ENCODE results near the gene MGAT4A.

The MGAT4A gene

GRCh38 chr2:98776136-98776535 lies 45.2 kb upstream of the MGAT4A start:
- no peak for DNase-seq (ENCODE audit: low read depth)

GRCh38 chr2:98775146-98775986 lies 44.4 kb upstream of the MGAT4A start:
- TF ChIP-seq POLR2A (IDR thresholded peaks at IDR 0.05; ENCODE audit: extremely low read depth, insufficient read length) (no peak), CTCF (IDR thresholded peaks at IDR 0.05; ENCODE audit: low read depth, low read length) (no peak), MYC (IDR thresholded peaks at IDR 0.05; ENCODE audit: low read depth, low read length) (no peak), MAX (IDR thresholded peaks at IDR 0.05; ENCODE audit: low read depth, low read length) (no peak)
- no peak overlapping the region for H3K4me3 ChIP-seq (ENCODE audit: low read depth, low read length)
- DNase-seq (ENCODE audit: low read depth) = no peak

More at GRCh38 chr2:98776136-98776535, 45.2 kb upstream of the MGAT4A start:
- H3K4me3 ChIP-seq (ENCODE audit: low read depth, low read length) = no peak overlapping the region
- TF ChIP-seq CTCF (IDR thresholded peaks at IDR 0.05; ENCODE audit: low read depth, low read length) (no peak), MYC (IDR thresholded peaks at IDR 0.05; ENCODE audit: low read depth, low read length) (no peak), POLR2A (IDR thresholded peaks at IDR 0.05; ENCODE audit: extremely low read depth, insufficient read length) (no peak), MAX (IDR thresholded peaks at IDR 0.05; ENCODE audit: low read depth, low read length) (no peak)

- DNase-seq (ENCODE audit: low read depth) = no peak
- H3K4me3 ChIP-seq (ENCODE audit: low read depth, low read length) = no peak overlapping the region
- TF ChIP-seq CTCF (IDR thresholded peaks at IDR 0.05; ENCODE audit: low read depth, low read length) = no peak
- no peak for TF ChIP-seq POLR2A (IDR thresholded peaks at IDR 0.05; ENCODE audit: extremely low read depth, insufficient read length)
- TF ChIP-seq MYC (IDR thresholded peaks at IDR 0.05; ENCODE audit: low read depth, low read length) = no peak
- TF ChIP-seq MAX (IDR thresholded peaks at IDR 0.05; ENCODE audit: low read depth, low read length) = no peak
Measured at GRCh38 chr2:98773907-98774306, 43.0 kb upstream of the MGAT4A start.

GRCh38 chr2:98773169-98773568 lies 42.2 kb upstream of the MGAT4A start:
- DNase-seq (ENCODE audit: low read depth) = no peak
- TF ChIP-seq MYC (IDR thresholded peaks at IDR 0.05; ENCODE audit: low read depth, low read length) = no peak
- no peak for TF ChIP-seq MAX (IDR thresholded peaks at IDR 0.05; ENCODE audit: low read depth, low read length)
- no peak for TF ChIP-seq CTCF (IDR thresholded peaks at IDR 0.05; ENCODE audit: low read depth, low read length)
- no peak for TF ChIP-seq POLR2A (IDR thresholded peaks at IDR 0.05; ENCODE audit: extremely low read depth, insufficient read length)
- H3K4me3 ChIP-seq (ENCODE audit: low read depth, low read length) = no peak overlapping the region

- DNase-seq (ENCODE audit: low read depth) = peak; percentile 64
- TF ChIP-seq MAX (IDR thresholded peaks at IDR 0.05; ENCODE audit: low read depth, low read length) (no peak), CTCF (IDR thresholded peaks at IDR 0.05; ENCODE audit: low read depth, low read length) (no peak)
- no peak overlapping the region for H3K4me3 ChIP-seq (ENCODE audit: low read depth, low read length)
Measured at GRCh38 chr2:98772536-98772935, 41.6 kb upstream of the MGAT4A start.
